Lower leg skin (tissue), 4 donors: Measurements from ENCODE around the gene TIMM10B. TPM values are rescaled to one million over a fixed set of nuclear protein-coding genes. Genes with fewer than 3 reads are reported as not detected.

Source experiments
- DNase-seq, 2 donors: peaks; one replicate each; pipeline ENCODE4 v3.0.0-alpha.2; 2019; ENCODE audit warnings: low spot score in 2 of 2
- H3K4me3 ChIP-seq: fragments of 200-600 bp; sonication (generic); 2 replicates; pipeline ENCODE4 v1.5.1; 2017; ENCODE audit warnings: mild to moderate bottlenecking, low read depth; ENCODE audit not compliant: poor library complexity, severe bottlenecking
- CTCF ChIP-seq, 3 donors: fragments of 450-650 bp; IDR thresholded peaks; one replicate each; pipeline ENCODE4 v1.5.1; 2016; ENCODE audit warnings: antibody characterized with exemption in 3 of 3, mild to moderate bottlenecking in 3 of 3, moderate library complexity in 2 of 3
- POLR2A ChIP-seq, 2 donors: fragments of 450-650 bp; IDR thresholded peaks; one replicate each; pipeline ENCODE4 v1.6.1; 2016 to 2017; ENCODE audit warnings: antibody characterized with exemption in 2 of 2, mild to moderate bottlenecking in 1 of 2, moderate library complexity in 1 of 2
- WGBS, 2 donors: methylation state at CpG; one replicate each; pipeline ENCODE4 v1.1.5; 2018; 5-methylcytosine and 5-hydroxymethylcytosine counted together
- intact Hi-C: fragments of 100-400 bp; cut with DNase I; formaldehyde crosslinking; loops from one replicate; pipeline ENCODE4 v1.15.0; 2023; ENCODE audit warnings: low total_unique reads
- total RNA-seq, 4 donors: library from RNA; depleted of rRNA; stranded (reverse); fragments of >200 nt; gene quantifications; one replicate each; pipeline ENCODE4 v1.1.0, GENCODE V29; 2016

TIMM10B gene, protein sequence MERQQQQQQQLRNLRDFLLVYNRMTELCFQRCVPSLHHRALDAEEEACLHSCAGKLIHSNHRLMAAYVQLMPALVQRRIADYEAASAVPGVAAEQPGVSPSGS
- 10 to 100 TPM; 20.1 to 28.0 (median 21.9) TPM for total RNA-seq

DNA sequence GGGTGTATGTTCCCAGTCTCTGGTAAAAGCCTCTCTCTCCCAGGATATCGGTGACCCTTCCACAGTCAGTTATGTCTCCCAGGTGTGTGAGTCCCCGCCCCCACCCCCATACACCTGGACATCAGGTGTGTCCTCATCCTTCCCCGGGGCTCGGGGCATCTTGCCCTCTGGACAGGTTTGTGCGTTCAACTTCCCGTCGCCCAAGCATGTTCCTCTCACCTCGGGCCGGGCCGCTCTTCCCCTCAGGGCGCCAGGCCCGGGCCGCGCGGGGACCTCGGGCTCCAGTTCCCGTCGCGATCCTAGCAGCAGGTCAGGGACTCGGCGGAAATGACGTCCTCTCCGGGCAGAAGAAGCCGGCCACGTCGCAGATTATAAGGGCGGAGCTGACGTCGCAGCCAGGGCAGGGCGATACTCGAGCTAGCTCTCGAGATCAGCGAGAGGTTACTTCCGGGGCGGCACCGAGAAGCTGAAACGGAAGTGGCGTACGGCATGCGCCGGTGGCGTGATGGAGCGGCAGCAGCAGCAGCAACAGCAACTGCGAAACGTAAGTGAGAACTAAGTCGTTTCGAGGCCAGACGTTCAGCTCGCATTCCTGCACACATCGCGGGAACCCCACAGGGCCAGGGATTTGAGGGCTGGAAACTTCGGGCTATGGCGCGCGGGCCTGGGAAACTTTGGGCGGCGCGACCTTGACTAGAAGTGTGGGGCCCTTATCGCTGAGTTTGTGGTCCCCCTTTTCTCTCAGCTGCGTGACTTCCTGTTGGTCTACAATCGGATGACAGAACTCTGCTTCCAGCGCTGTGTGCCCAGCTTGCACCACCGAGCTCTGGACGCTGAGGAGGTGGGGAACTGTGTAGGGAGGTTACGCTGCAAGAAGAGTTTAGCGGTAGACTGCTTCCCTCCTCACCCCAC, at the start of gene TIMM10B, which contains the start of gene ARFIP2:
TSS of gene TIMM10B (plus strand) at position 490 of the 912 bp plus-strand sequence. CDS start at position 506, 16 bp downstream.
TSS of gene ARFIP2 (minus strand) at position 320 of the 912 bp plus-strand sequence. CDS start 910 bp downstream, outside the sequence.
- intact Hi-C loops: no loop called here
- 0 to 1% methylated on average over 51 to 53 of the region's 66 CpGs for WGBS, 2 donors

GRCh38 chr11:6431861-6432260, 49.4 kb upstream of the TIMM10B start:
- 77% methylated on average over 3 of the region's 3 CpGs for WGBS, 2 donors
- intact Hi-C loops: no loop called here
- no peak overlapping the region for H3K4me3 ChIP-seq
- no peak for DNase-seq
- no peak for TF ChIP-seq POLR2A (IDR thresholded peaks at IDR 0.05)
- TF ChIP-seq CTCF (IDR thresholded peaks at IDR 0.05): no peak

More for the DNA sequence above, at the start of gene TIMM10B, which contains the start of gene ARFIP2:
- H3K4me3 ChIP-seq: peak within 1 kb of the TSS; percentile 63
- DNase-seq: peak; percentile 98 to 99
- TF ChIP-seq POLR2A (IDR thresholded peaks at IDR 0.05) (peak in 1 of 2 donors; percentile 9), CTCF (IDR thresholded peaks at IDR 0.05) (no peak)

- 82 to 83% methylated on average over 5 of the region's 5 CpGs for WGBS, 2 donors
- no peak overlapping the region for H3K4me3 ChIP-seq
- intact Hi-C loops: no loop called here
- no peak for DNase-seq
- TF ChIP-seq CTCF (IDR thresholded peaks at IDR 0.05) (no peak), POLR2A (IDR thresholded peaks at IDR 0.05) (no peak)
Measured at GRCh38 chr11:6433998-6434660, 47.2 kb upstream of the TIMM10B start.

GRCh38 chr11:6437423-6437822, 43.9 kb upstream of the TIMM10B start:
- DNase-seq: no peak
- H3K4me3 ChIP-seq: no peak overlapping the region
- intact Hi-C loops: no loop called here
- WGBS, 2 donors: 92 to 93% methylated on average over 12 of the region's 12 CpGs
- TF ChIP-seq POLR2A (IDR thresholded peaks at IDR 0.05) (no peak), CTCF (IDR thresholded peaks at IDR 0.05) (no peak)

DNA sequence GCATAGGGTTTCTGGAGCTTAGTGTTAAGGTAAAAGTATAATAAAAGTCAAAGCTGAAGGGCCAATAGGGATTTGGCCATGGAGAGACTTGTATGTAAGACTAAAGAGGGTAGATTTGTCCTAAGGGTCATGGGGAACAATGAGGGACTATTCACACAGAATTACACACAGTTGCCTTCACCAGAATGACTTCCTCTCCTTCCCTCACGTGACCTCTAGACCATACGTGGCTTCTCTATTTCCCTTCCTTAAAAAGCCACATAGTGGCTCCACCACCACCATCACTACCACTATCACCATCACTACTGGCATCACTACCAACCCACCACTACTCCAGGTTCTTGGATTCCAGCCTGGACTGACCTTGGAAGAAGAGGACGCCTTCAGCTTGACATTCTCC, 43.3 kb upstream of the TIMM10B start:
- H3K4me3 ChIP-seq: no peak overlapping the region
- intact Hi-C loops: no loop called here
- 68 to 87% methylated on average over 3 of the region's 3 CpGs for whole genome bisulfite sequencing, 2 donors
- no peak for DNase-seq
- TF ChIP-seq POLR2A (IDR thresholded peaks at IDR 0.05) (no peak), CTCF (IDR thresholded peaks at IDR 0.05) (no peak)
